ENCODE data around the gene HPS3. TPM values are rescaled to one million over a fixed set of nuclear protein-coding genes. Genes with fewer than 3 reads are reported as not detected.

HPS3 gene
- total RNA-seq, 1 experiment from 2014 or later, result 62.5 TPM

DNA sequence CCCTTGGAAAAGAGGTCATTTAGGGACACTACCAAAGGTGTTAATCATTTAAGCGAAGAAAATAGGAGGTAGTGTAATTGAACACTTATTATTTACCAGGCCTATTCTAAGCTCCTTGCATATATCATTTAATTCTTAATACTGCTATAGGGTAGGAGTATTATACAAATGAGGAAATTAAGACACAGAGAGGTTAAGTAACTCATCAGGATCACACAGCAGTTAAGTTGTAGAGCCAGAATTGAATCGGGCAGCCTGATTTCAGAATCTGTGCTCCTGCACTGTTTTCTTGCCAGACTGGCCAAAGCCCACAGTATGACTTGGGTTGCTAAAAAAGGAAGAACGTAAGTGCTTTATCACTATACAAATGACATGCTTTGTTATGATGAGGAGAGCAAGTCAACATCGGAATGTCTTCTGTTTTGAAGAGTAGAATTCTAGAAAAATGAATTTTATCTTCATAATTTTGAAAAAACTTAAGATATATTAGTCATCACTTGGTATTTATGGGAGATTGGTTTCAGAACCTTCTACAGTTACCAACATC is 31.4 kb downstream of the HPS3 start:
- H3K9me2 ChIP-seq (replicated peaks; ENCODE audit: insufficient read depth, low read length), result no peaks in the 10 kb centered on the region
- no peaks in the 10 kb centered on the region for H3K79me2 ChIP-seq (ENCODE audit: low read length)
- no peak overlapping the region for H3K27ac ChIP-seq (ENCODE audit: low read length)
- no peaks in the 10 kb centered on the region for H3K27me3 ChIP-seq (ENCODE audit: low read length)
- H2AFZ ChIP-seq (ENCODE audit: low read length), result no peak overlapping the region
- H3K4me1 ChIP-seq (ENCODE audit: low read length), result no peaks in the 10 kb centered on the region
- DNase-seq, result no peak
- H3K36me3 ChIP-seq (ENCODE audit: insufficient read depth, low read length), result peaks cover 80% of the 10 kb centered on the region
- H3K9me3 ChIP-seq (ENCODE audit: low read length), result no peaks in the 10 kb centered on the region
- H3K4me3 ChIP-seq (ENCODE audit: low read length), result no peak overlapping the region
- no peaks in the 10 kb centered on the region for H4K20me1 ChIP-seq (ENCODE audit: insufficient read depth, low read depth, low read length)
- H3K9ac ChIP-seq (ENCODE audit: low read length), result no peak overlapping the region
- H3K4me2 ChIP-seq (ENCODE audit: low read depth, low read length, poor library complexity, severe bottlenecking), result no peak overlapping the region

DNA sequence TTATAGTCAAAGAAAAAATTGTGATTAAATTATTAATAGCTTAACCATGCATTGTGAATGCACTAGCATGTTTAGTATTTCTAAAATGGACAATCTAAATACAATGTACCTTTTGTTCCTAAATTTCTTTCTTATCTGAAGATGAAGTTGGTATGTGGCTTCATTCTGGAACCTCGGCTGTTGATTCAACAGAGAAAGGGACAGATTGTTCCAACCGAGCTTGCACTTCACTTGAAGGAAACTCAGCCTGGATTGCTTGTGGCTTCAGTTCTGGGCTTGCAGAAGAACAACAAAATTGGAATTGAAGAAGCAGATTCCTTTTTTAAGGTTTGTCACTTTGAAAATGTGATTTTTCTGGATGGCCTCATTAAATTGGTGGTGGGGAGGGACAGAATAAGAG is 32.6 kb downstream of the HPS3 start:
- Histone ChIP-seq H4K20me1 (ENCODE audit: insufficient read depth, low read depth, low read length) (no peaks in the 10 kb centered on the region), H3K36me3 (ENCODE audit: insufficient read depth, low read length) (peaks cover 81% of the 10 kb centered on the region), H3K9ac (ENCODE audit: low read length) (no peak overlapping the region), H3K27ac (ENCODE audit: low read length) (no peak overlapping the region), H3K4me1 (ENCODE audit: low read length) (peaks cover 2% of the 10 kb centered on the region), H3K9me2 (replicated peaks; ENCODE audit: insufficient read depth, low read length) (no peaks in the 10 kb centered on the region), H3K4me2 (ENCODE audit: low read depth, low read length, poor library complexity, severe bottlenecking) (no peak overlapping the region), H3K79me2 (ENCODE audit: low read length) (0 out of 2 replicates have a peak, but pooled peaks cover 2% of the 10 kb centered on the region), H3K9me3 (ENCODE audit: low read length) (no peaks in the 10 kb centered on the region), H3K27me3 (ENCODE audit: low read length) (no peaks in the 10 kb centered on the region), H3K4me3 (ENCODE audit: low read length) (no peak overlapping the region), H2AFZ (ENCODE audit: low read length) (no peak overlapping the region)
- DNase-seq, result no peak

DNA sequence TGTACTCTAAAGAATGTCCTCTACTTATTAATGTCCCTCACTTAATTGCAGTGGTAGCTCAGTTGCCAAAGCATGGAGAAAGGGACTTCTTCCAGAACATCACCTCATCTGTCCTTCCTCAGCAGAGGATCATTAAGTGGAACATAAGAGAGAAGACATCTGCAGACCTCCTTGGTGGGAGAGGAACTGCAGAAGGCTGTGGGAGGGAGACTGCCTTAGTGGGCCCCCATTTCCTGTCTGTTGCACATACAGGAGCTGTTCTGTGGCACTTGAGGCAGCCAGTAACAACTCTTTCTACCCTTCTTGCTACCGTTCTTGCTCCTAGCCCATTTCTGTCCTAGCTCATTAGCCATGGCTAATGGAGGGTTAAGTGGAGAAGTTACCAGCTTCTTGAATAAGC is 33.6 kb downstream of the HPS3 start:
- peaks cover 13% of the 10 kb centered on the region for H3K4me1 ChIP-seq (ENCODE audit: low read length)
- no peak overlapping the region for H2AFZ ChIP-seq (ENCODE audit: low read length)
- no peaks in the 10 kb centered on the region for H3K9me2 ChIP-seq (replicated peaks; ENCODE audit: insufficient read depth, low read length)
- no peak overlapping the region for H3K9ac ChIP-seq (ENCODE audit: low read length)
- no peak overlapping the region for H3K4me2 ChIP-seq (ENCODE audit: low read depth, low read length, poor library complexity, severe bottlenecking)
- no peaks in the 10 kb centered on the region for H3K9me3 ChIP-seq (ENCODE audit: low read length)
- peaks cover 81% of the 10 kb centered on the region for H3K36me3 ChIP-seq (ENCODE audit: insufficient read depth, low read length)
- H3K79me2 ChIP-seq (ENCODE audit: low read length), result 0 out of 2 replicates have a peak, but pooled peaks cover 2% of the 10 kb centered on the region
- no peaks in the 10 kb centered on the region for H3K27me3 ChIP-seq (ENCODE audit: low read length)
- H3K27ac ChIP-seq (ENCODE audit: low read length), result no peak overlapping the region
- H4K20me1 ChIP-seq (ENCODE audit: insufficient read depth, low read depth, low read length), result no peaks in the 10 kb centered on the region
- no peak for DNase-seq
- no peak overlapping the region for H3K4me3 ChIP-seq (ENCODE audit: low read length)

DNA sequence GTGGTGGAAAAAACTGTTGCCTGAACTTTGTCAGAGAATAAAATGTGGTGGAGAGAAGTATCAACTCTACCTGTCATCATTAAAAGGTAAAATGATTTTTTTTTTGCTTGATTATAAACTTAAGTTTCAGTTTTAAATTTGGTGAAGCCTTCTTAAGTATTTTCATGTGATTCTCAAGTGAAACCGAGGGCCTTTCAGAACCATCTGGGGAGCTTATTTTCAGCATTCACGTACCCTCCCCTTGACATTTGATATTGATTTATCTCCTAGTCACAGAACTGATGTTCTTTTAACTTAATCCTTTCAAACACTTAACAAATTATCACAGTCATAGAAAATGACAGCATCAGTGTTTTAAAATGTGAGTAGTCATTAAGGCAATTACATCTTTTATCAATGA is 38.5 kb downstream of the HPS3 start:
- H3K36me3 ChIP-seq (ENCODE audit: insufficient read depth, low read length), result peaks cover 82% of the 10 kb centered on the region

DNA sequence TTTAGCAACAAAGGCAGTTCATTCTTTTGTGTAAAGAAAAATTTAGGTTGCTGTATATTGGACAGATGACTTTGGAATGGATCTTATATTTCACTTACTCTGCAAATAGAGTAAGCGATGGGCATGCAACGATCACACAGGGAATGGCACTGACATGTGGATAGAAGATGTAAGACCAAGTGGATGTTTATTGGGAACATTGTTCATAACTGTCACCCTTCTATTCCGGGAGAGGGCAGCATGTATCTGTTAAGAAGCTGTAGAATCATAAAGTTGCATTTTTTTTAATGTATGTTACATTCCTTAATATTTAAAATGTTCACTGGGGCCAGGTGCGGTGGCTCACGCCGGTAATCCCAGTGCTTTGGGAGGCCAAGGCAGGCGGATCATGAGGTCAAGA is 41.2 kb downstream of the HPS3 start:
- no peak overlapping the region for H3K9ac ChIP-seq (ENCODE audit: low read length)
- 0 out of 2 replicates have a peak, but pooled peaks cover 2% of the 10 kb centered on the region for H3K79me2 ChIP-seq (ENCODE audit: low read length)
- peaks cover 62% of the 10 kb centered on the region for H3K36me3 ChIP-seq (ENCODE audit: insufficient read depth, low read length)
- H3K27ac ChIP-seq (ENCODE audit: low read length), result no peak overlapping the region
- DNase-seq, result no peak
- H2AFZ ChIP-seq (ENCODE audit: low read length), result no peak overlapping the region
- no peaks in the 10 kb centered on the region for H4K20me1 ChIP-seq (ENCODE audit: insufficient read depth, low read depth, low read length)
- no peak overlapping the region for H3K4me2 ChIP-seq (ENCODE audit: low read depth, low read length, poor library complexity, severe bottlenecking)
- no peaks in the 10 kb centered on the region for H3K9me2 ChIP-seq (replicated peaks; ENCODE audit: insufficient read depth, low read length)
- H3K4me3 ChIP-seq (ENCODE audit: low read length), result no peak overlapping the region
- H3K4me1 ChIP-seq (ENCODE audit: low read length), result peaks cover 20% of the 10 kb centered on the region
- H3K27me3 ChIP-seq (ENCODE audit: low read length), result no peaks in the 10 kb centered on the region
- no peaks in the 10 kb centered on the region for H3K9me3 ChIP-seq (ENCODE audit: low read length)

More for the DNA sequence above, 38.5 kb downstream of the HPS3 start:
- H3K27ac ChIP-seq (ENCODE audit: low read length), result peak overlapping the region; percentile 68
- no peaks in the 10 kb centered on the region for H3K9me2 ChIP-seq (replicated peaks; ENCODE audit: insufficient read depth, low read length)
- no peak overlapping the region for H2AFZ ChIP-seq (ENCODE audit: low read length)
- 0 out of 2 replicates have a peak overlapping the region, but pooled peaks have one; percentile 4 for H3K9ac ChIP-seq (ENCODE audit: low read length)
- H3K27me3 ChIP-seq (ENCODE audit: low read length), result no peaks in the 10 kb centered on the region
- H3K9me3 ChIP-seq (ENCODE audit: low read length), result no peaks in the 10 kb centered on the region
- peak overlapping the region; percentile 23 for H3K4me2 ChIP-seq (ENCODE audit: low read depth, low read length, poor library complexity, severe bottlenecking)
- H3K79me2 ChIP-seq (ENCODE audit: low read length), result 0 out of 2 replicates have a peak, but pooled peaks cover 2% of the 10 kb centered on the region
- no peak overlapping the region for H3K4me3 ChIP-seq (ENCODE audit: low read length)
- H4K20me1 ChIP-seq (ENCODE audit: insufficient read depth, low read depth, low read length), result no peaks in the 10 kb centered on the region
- DNase-seq, result peak; percentile 48
- peaks cover 20% of the 10 kb centered on the region for H3K4me1 ChIP-seq (ENCODE audit: low read length)

DNA sequence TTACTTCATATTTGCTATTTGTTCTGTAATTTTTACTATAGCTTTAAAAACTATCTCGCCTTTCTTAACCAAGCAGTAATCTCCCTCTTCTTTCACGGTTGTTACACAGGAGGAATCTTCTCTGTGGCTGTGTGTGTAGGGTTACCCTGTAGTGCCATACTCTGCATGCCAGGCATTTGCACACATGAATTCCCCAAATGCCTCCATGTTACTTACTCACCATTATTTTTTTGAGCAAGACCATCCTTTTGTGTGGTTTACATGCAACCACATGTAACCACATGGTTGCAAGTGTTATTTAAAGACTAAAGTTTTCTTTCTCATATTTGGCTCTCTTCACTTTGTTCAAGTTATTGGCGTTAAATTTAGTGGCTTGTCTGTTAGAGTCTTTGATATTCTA is 45.5 kb downstream of the HPS3 start:
- Histone ChIP-seq H3K4me1 (ENCODE audit: low read length) (no peaks in the 10 kb centered on the region), H3K9me2 (replicated peaks; ENCODE audit: insufficient read depth, low read length) (no peaks in the 10 kb centered on the region), H4K20me1 (ENCODE audit: insufficient read depth, low read depth, low read length) (no peaks in the 10 kb centered on the region), H3K9me3 (ENCODE audit: low read length) (no peaks in the 10 kb centered on the region), H2AFZ (ENCODE audit: low read length) (no peak overlapping the region), H3K79me2 (ENCODE audit: low read length) (no peaks in the 10 kb centered on the region), H3K36me3 (ENCODE audit: insufficient read depth, low read length) (peaks cover 23% of the 10 kb centered on the region), H3K27me3 (ENCODE audit: low read length) (no peaks in the 10 kb centered on the region), H3K4me3 (ENCODE audit: low read length) (no peak overlapping the region), H3K27ac (ENCODE audit: low read length) (no peak overlapping the region), H3K9ac (ENCODE audit: low read length) (no peak overlapping the region), H3K4me2 (ENCODE audit: low read depth, low read length, poor library complexity, severe bottlenecking) (no peak overlapping the region)
- no peak for DNase-seq

DNA sequence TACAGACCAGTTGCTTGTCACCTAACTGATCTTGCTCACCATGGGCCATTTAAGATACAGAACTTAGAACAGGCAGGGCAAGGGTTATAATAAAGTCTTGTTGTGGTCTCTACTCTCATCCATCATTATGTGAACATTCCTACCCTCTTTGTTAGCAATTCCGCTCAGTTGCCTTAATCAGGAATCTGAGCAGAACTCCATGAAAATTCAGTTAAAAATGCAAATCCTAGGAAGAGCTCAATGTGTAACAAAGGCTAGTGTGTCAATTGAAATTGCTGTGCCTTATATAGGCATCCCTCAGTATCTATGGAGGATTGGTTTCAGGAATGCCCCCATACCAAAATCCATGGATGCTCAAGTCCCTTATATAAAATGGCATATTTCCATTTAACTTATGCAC is 47.7 kb downstream of the HPS3 start:
- Histone ChIP-seq H3K36me3 (ENCODE audit: insufficient read depth, low read length) (peaks cover 8% of the 10 kb centered on the region; the same call in 1 of the 2 replicates), H3K4me1 (ENCODE audit: low read length) (no peaks in the 10 kb centered on the region), H3K9ac (ENCODE audit: low read length) (no peak overlapping the region), H3K27ac (ENCODE audit: low read length) (no peak overlapping the region), H4K20me1 (ENCODE audit: insufficient read depth, low read depth, low read length) (no peaks in the 10 kb centered on the region), H2AFZ (ENCODE audit: low read length) (no peak overlapping the region), H3K79me2 (ENCODE audit: low read length) (no peaks in the 10 kb centered on the region), H3K9me3 (ENCODE audit: low read length) (no peaks in the 10 kb centered on the region), H3K9me2 (replicated peaks; ENCODE audit: insufficient read depth, low read length) (no peaks in the 10 kb centered on the region), H3K4me3 (ENCODE audit: low read length) (no peak overlapping the region), H3K4me2 (ENCODE audit: low read depth, low read length, poor library complexity, severe bottlenecking) (no peak overlapping the region), H3K27me3 (ENCODE audit: low read length) (no peaks in the 10 kb centered on the region)
- no peak for DNase-seq

DNA sequence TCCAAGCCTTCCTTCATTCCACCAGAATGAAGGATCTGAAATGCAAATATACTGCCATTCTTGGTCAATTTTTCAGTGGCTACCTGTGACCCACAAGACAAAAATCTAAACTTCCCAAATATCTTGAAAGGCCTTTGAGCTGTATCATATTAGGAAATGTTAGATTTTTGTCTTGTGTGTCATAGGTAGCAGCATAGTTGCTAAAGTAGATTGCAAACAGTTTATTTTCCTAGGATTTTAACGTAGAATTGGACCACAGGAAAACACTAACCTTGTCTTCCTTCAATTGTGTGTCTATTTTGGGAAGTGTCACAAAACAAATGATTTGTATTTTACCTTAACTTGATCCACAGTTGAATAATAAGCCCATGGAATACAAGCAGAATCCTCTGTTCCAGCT is 49.8 kb downstream of the HPS3 start:
- H3K4me2 ChIP-seq (ENCODE audit: low read depth, low read length, poor library complexity, severe bottlenecking), result no peak overlapping the region

More for the DNA sequence above, 49.8 kb downstream of the HPS3 start:
- Histone ChIP-seq H3K4me3 (ENCODE audit: low read length) (no peak overlapping the region), H3K27me3 (ENCODE audit: low read length) (no peaks in the 10 kb centered on the region), H3K36me3 (ENCODE audit: insufficient read depth, low read length) (0 out of 2 replicates have a peak, but pooled peaks cover 2% of the 10 kb centered on the region), H3K27ac (ENCODE audit: low read length) (no peak overlapping the region), H3K79me2 (ENCODE audit: low read length) (no peaks in the 10 kb centered on the region), H2AFZ (ENCODE audit: low read length) (no peak overlapping the region), H3K9ac (ENCODE audit: low read length) (no peak overlapping the region), H4K20me1 (ENCODE audit: insufficient read depth, low read depth, low read length) (no peaks in the 10 kb centered on the region), H3K9me2 (replicated peaks; ENCODE audit: insufficient read depth, low read length) (no peaks in the 10 kb centered on the region), H3K9me3 (ENCODE audit: low read length) (no peaks in the 10 kb centered on the region), H3K4me1 (ENCODE audit: low read length) (no peaks in the 10 kb centered on the region)
- no peak for DNase-seq

All from Karpas-422 (cell line).